ENCODE measurements around the gene EEFSEC. TPM values are rescaled to one million over a fixed set of nuclear protein-coding genes. Genes with fewer than 3 reads are reported as not detected.
A peak's percentile ranks its signal among the peaks of the same experiment; 100 is the strongest.

The EEFSEC gene
- polyA plus RNA-seq, 1 donor (not counting 4 experiments of a cell fraction or from before 2014, with no cell fraction given): 8.7 TPM

GRCh38 chr3:128226186-128226725, 73.0 kb downstream of the EEFSEC start:
- TF ChIP-seq CTCF (optimal IDR thresholded peaks at IDR 0.05 in 1 of 3, IDR thresholded peaks at IDR 0.05 in 1 of 3, conservative IDR thresholded peaks at IDR 0.05 in 1 of 3; ENCODE audit: extremely low read depth in 1 of 3, insufficient read depth in 2 of 3, low read length in 3 of 3): no peak
- TF ChIP-seq EZH2 (IDR thresholded peaks at IDR 0.05; ENCODE audit: low read length): no peak
- FAIRE-seq: no peak
- dilution Hi-C loops (cut with MboI; ENCODE audit: extremely low pct_ligation_motif_present, low sequenced_read_pairs): no loop called here

GRCh38 chr3:128226795-128227395, 73.6 kb downstream of the EEFSEC start:
- dilution Hi-C loops (cut with MboI; ENCODE audit: extremely low pct_ligation_motif_present, low sequenced_read_pairs): no loop called here
- Histone ChIP-seq H3K27ac (ENCODE audit: control insufficient read depth, insufficient read depth, low read length) (no peak overlapping the region), H3K4me2 (ENCODE audit: control insufficient read depth, extremely low read depth, insufficient read depth, low read depth, low read length) (no peak overlapping the region), H3K79me2 (ENCODE audit: control insufficient read depth, insufficient read depth, low read length) (no peaks in the 10 kb centered on the region), H3K4me1 (ENCODE audit: control insufficient read depth, extremely low read depth, insufficient read depth, low read length) (no peaks in the 10 kb centered on the region), H2AFZ (ENCODE audit: control insufficient read depth, low read length) (no peak overlapping the region), H3K4me3 (ENCODE audit: control insufficient read depth in 2 of 3, extremely low read depth in 1 of 3, insufficient read depth in 2 of 3, low read depth in 1 of 3, low read length in 3 of 3) (no peak overlapping the region), H3K27me3 (ENCODE audit: control insufficient read depth, extremely low read depth, insufficient read depth, low read length) (no peaks in the 10 kb centered on the region), H3K9me1 (ENCODE audit: control insufficient read depth, extremely low read depth, insufficient read depth, low read length) (no peaks in the 10 kb centered on the region), H4K20me1 (ENCODE audit: control insufficient read depth, extremely low read depth, insufficient read depth, low read length) (peaks cover 4% of the 10 kb centered on the region), H3K9ac (ENCODE audit: control insufficient read depth, extremely low read depth, insufficient read depth, low read length) (no peak overlapping the region), H3K9me3 (ENCODE audit: control insufficient read depth, low read depth, low read length) (peaks cover 7% of the 10 kb centered on the region), H3K36me3 (ENCODE audit: control insufficient read depth in 2 of 2, extremely low read depth in 1 of 2, insufficient read depth in 2 of 2, low read length in 2 of 2) (no peaks in the 10 kb centered on the region)
- TF ChIP-seq CTCF (optimal IDR thresholded peaks at IDR 0.05 in 1 of 3, IDR thresholded peaks at IDR 0.05 in 1 of 3, conservative IDR thresholded peaks at IDR 0.05 in 1 of 3; ENCODE audit: extremely low read depth in 1 of 3, insufficient read depth in 2 of 3, low read length in 3 of 3) (peak; percentile 63 to 83 (median 70)), EZH2 (IDR thresholded peaks at IDR 0.05; ENCODE audit: low read length) (no peak)
- FAIRE-seq: no peak
- DNase-seq (ENCODE audit: low read depth, low spot score): no peak

More at GRCh38 chr3:128226186-128226725, 73.0 kb downstream of the EEFSEC start:
- H3K4me2 ChIP-seq (ENCODE audit: control insufficient read depth, extremely low read depth, insufficient read depth, low read depth, low read length): no peak overlapping the region
- H2AFZ ChIP-seq (ENCODE audit: control insufficient read depth, low read length): no peak overlapping the region
- H3K4me3 ChIP-seq (ENCODE audit: control insufficient read depth in 2 of 3, extremely low read depth in 1 of 3, insufficient read depth in 2 of 3, low read depth in 1 of 3, low read length in 3 of 3): no peak overlapping the region
- no peaks in the 10 kb centered on the region for H3K9me1 ChIP-seq (ENCODE audit: control insufficient read depth, extremely low read depth, insufficient read depth, low read length)
- peaks cover 4% of the 10 kb centered on the region for H4K20me1 ChIP-seq (ENCODE audit: control insufficient read depth, extremely low read depth, insufficient read depth, low read length)
- no peaks in the 10 kb centered on the region for H3K36me3 ChIP-seq (ENCODE audit: control insufficient read depth in 2 of 2, extremely low read depth in 1 of 2, insufficient read depth in 2 of 2, low read length in 2 of 2)
- H3K4me1 ChIP-seq (ENCODE audit: control insufficient read depth, extremely low read depth, insufficient read depth, low read length): no peaks in the 10 kb centered on the region
- H3K79me2 ChIP-seq (ENCODE audit: control insufficient read depth, insufficient read depth, low read length): no peaks in the 10 kb centered on the region
- no peak overlapping the region for H3K27ac ChIP-seq (ENCODE audit: control insufficient read depth, insufficient read depth, low read length)
- H3K27me3 ChIP-seq (ENCODE audit: control insufficient read depth, extremely low read depth, insufficient read depth, low read length): no peaks in the 10 kb centered on the region
- no peak for DNase-seq (ENCODE audit: low read depth, low spot score)
- peaks cover 7% of the 10 kb centered on the region for H3K9me3 ChIP-seq (ENCODE audit: control insufficient read depth, low read depth, low read length)
- no peak overlapping the region for H3K9ac ChIP-seq (ENCODE audit: control insufficient read depth, extremely low read depth, insufficient read depth, low read length)
